ENCODE data around the gene PINLYP. TPM values are rescaled to one million over a fixed set of nuclear protein-coding genes. Genes with fewer than 3 reads are reported as not detected.
A peak's percentile ranks its signal among the peaks of the same experiment; 100 is the strongest.
"Not testable (repeated sequence)": the region's sequence is repeated elsewhere in the genome, so short reads cannot be mapped to it uniquely, and the experiment has no call there.

The PINLYP gene
- total RNA-seq, 4 donors from 2014 or later: 7.5 to 45.7 (median 21.6) TPM

DNA sequence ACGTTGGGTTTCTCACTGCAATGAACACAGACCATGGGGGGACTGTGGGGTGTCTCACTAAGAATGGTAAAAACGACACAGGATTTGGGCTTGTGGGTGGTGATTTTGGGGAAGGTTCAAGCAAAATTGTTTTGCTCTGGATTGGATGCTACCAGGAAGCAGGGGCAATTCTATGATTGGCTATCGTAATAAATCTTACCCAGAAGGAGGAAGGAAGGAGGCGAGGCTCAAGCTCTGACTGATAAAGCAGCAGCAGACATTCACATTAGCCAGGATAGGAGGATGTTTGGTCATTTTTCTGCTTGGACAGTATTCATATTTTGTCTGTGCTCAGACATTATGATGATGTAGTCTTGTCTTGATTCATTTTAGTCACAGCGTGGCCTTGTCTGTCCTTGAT lies 22.3 kb downstream of the PINLYP start:
- H3K9me3 ChIP-seq: no peaks in the 10 kb centered on the region
- no peaks in the 10 kb centered on the region for H3K27me3 ChIP-seq
- WGBS, 2 donors: 39 to 55% methylated on average over 5 of the region's 5 CpGs
- H3K4me3 ChIP-seq: no peak overlapping the region
- TF ChIP-seq EP300 (IDR thresholded peaks at IDR 0.05) (no peak), POLR2A (IDR thresholded peaks at IDR 0.05) (no peak)
- DNase-seq (ENCODE audit: low spot score in 2 of 2): no peak
- peaks cover 0 to 55% (median 30%) of the 10 kb centered on the region in 4 donors for H3K4me1 ChIP-seq
- H3K36me3 ChIP-seq: peaks cover 0 to 58% (median 6%) of the 10 kb centered on the region in 3 donors
- peak overlapping the region in 1 of 4 donors; percentile 98 for H3K27ac ChIP-seq

DNA sequence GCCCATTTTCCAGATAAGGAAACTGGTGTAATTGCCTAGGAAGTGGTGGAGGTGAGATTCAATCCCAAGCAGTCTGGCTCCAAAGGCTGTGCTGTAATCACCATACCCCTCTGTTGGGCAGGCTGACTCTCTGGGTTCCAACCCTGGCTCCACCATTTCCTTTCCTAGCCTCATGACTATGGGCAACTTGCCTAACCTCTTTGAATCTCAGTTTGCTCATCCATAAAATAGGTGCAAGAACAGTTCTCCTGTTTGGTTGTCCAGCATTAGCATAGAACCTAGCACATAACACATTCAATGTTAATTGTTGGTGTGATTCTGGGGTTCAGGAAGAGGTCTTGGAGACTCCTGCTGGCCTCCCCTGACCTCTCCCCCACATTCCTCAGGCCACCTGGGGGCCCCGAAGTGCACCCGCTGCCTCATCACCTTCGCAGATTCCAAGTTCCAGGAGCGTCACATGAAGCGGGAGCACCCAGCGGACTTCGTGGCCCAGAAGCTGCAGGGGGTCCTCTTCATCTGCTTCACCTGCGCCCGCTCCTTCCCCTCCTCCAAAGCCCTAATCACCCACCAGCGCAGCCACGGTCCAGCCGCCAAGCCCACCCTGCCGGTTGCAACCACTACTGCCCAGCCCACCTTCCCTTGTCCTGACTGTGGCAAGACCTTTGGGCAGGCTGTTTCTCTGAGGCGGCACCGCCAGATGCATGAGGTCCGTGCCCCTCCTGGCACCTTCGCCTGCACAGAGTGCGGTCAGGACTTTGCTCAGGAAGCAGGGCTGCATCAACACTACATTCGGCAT lies 23.0 kb downstream of the PINLYP start:
- no peak for DNase-seq (ENCODE audit: low spot score in 2 of 2)
- no peak overlapping the region for H3K27ac ChIP-seq
- no peak overlapping the region for H3K4me3 ChIP-seq
- 88% methylated on average over 19 of the region's 19 CpGs for WGBS, 2 donors
- no peaks in the 10 kb centered on the region for H3K9me3 ChIP-seq
- TF ChIP-seq POLR2A (IDR thresholded peaks at IDR 0.05): no peak
- TF ChIP-seq EP300 (IDR thresholded peaks at IDR 0.05): no peak
- TF ChIP-seq, protein P1, sequence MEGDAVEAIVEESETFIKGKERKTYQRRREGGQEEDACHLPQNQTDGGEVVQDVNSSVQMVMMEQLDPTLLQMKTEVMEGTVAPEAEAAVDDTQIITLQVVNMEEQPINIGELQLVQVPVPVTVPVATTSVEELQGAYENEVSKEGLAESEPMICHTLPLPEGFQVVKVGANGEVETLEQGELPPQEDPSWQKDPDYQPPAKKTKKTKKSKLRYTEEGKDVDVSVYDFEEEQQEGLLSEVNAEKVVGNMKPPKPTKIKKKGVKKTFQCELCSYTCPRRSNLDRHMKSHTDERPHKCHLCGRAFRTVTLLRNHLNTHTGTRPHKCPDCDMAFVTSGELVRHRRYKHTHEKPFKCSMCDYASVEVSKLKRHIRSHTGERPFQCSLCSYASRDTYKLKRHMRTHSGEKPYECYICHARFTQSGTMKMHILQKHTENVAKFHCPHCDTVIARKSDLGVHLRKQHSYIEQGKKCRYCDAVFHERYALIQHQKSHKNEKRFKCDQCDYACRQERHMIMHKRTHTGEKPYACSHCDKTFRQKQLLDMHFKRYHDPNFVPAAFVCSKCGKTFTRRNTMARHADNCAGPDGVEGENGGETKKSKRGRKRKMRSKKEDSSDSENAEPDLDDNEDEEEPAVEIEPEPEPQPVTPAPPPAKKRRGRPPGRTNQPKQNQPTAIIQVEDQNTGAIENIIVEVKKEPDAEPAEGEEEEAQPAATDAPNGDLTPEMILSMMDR (IDR thresholded peaks at IDR 0.05): no peak
- peaks cover 0 to 48% (median 30%) of the 10 kb centered on the region in 4 donors for H3K4me1 ChIP-seq
- H3K27me3 ChIP-seq: no peaks in the 10 kb centered on the region
- H3K36me3 ChIP-seq: peaks cover 0 to 54% (median 6%) of the 10 kb centered on the region in 3 donors

GRCh38 chr19:43599635-43600295 lies 24.2 kb downstream of the PINLYP start:
- no peaks in the 10 kb centered on the region for H3K27me3 ChIP-seq
- H3K27ac ChIP-seq: peak overlapping the region in 1 of 4 donors; percentile 3
- peaks cover 0 to 49% (median 6%) of the 10 kb centered on the region in 3 donors for H3K36me3 ChIP-seq
- H3K4me3 ChIP-seq: no peak overlapping the region
- TF ChIP-seq, protein P1 (IDR thresholded peaks at IDR 0.05): peak in 2 of 5 experiments; percentile 5 to 14
- TF ChIP-seq EP300 (IDR thresholded peaks at IDR 0.05): no peak
- peaks cover 0 to 36% (median 21%) of the 10 kb centered on the region in 4 donors for H3K4me1 ChIP-seq
- 63 to 69% methylated on average over 4 of the region's 4 CpGs for WGBS, 2 donors
- no peaks in the 10 kb centered on the region for H3K9me3 ChIP-seq
- DNase-seq (ENCODE audit: low spot score in 2 of 2): no peak

DNA sequence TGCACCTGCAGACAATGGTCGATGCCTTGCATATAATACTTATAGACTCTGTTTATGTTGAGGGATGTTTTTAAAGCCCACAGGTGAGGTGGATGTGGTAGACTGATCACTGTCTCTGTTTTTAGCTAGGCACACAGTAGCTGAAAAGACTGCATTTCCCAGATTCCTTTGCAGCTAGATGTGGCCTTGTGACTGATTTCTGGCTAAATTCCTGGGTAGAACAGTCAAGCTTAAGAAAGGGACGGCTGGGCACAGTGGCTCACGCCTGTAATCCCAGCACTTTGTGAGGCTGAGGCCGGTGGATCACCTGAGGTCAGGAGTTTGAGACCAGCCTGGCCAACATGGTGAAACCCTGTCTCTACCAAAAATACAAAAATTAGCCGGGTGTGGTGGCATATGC lies 24.7 kb downstream of the PINLYP start:
- not testable (repeated sequence) for H3K9me3 ChIP-seq; DNase-seq (ENCODE audit: low spot score in 2 of 2); H3K27me3 ChIP-seq; H3K4me3 ChIP-seq
- WGBS, 2 donors: 64 to 70% methylated on average over 5 of the region's 5 CpGs
- Histone ChIP-seq H3K27ac (peak overlapping the region in 1 of 4 donors; percentile 3), H3K36me3 (peaks cover 0 to 52% (median 6%) of the 10 kb centered on the region in 3 donors), H3K4me1 (peaks cover 0 to 31% (median 16%) of the 10 kb centered on the region in 4 donors)

DNA sequence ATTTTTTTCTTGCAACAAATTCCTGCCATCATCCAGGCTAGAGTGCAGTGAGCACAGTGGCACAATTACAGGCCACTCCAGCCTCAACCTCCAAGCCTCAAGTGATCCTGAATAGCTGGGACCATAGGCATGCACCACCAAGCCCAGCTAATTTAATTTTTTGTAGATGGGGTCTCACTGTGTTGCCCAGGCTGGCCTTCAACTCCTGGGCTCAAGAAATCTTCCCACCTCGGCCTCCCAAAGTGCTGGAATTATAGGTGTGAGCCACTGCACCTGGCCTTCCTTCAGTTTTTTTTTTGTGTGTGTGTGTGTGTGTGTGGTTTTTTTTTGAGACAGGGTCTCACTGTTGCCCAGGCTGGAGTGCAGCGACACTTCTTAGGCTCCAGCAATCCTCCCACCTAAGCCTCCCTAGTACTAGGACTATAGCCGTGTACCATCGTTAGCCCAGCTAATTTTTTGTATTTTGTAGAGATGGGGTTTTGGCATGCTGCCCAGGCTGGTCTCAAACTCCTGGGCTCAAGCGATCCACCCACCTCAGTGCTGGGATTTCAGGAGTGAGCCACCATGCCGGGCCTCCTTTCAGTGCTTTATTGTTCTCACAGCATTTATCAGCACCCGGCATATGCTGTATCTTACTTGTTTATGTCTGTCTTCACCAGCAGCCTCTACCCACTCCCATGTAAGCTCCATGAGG lies 30.4 kb downstream of the PINLYP start:
- 60 to 66% methylated on average over 7 of the region's 7 CpGs for WGBS, 2 donors

More for the DNA sequence above, 30.4 kb downstream of the PINLYP start:
- DNase-seq (ENCODE audit: low spot score in 2 of 2): no peak
- Histone ChIP-seq H3K27ac (no peak overlapping the region), H3K4me3 (no peak overlapping the region), H3K27me3 (no peaks in the 10 kb centered on the region), H3K4me1 (peaks cover 0 to 9% (median 0%) of the 10 kb centered on the region in 4 donors), H3K36me3 (peaks cover 0 to 49% (median 0%) of the 10 kb centered on the region in 3 donors), H3K9me3 (no peaks in the 10 kb centered on the region)
- TF ChIP-seq POLR2A (IDR thresholded peaks at IDR 0.05) (no peak), EP300 (IDR thresholded peaks at IDR 0.05) (no peak)
- TF ChIP-seq, protein P1 (IDR thresholded peaks at IDR 0.05): no peak

All from tibial nerve (tissue), 4 donors.